PFSK-1 (cell line): Measurements from ENCODE around the gene TMEM94.

Source experiments
- FOXP2 ChIP-seq: optimal IDR thresholded peaks from 2 replicates; pipeline ENCODE3; 2011; ENCODE audit warnings: borderline replicate concordance, control low read depth, inconsistent platforms; ENCODE audit not compliant: insufficient read depth; ENCODE audit errors: extremely low read length, extremely low read depth
- POLR2AphosphoS5 ChIP-seq: IDR thresholded peaks from 2 replicates; pipeline ENCODE4 v1.6.1; 2012; ENCODE audit warnings: low read depth, mild to moderate bottlenecking, control low read depth, low read length, moderate library complexity
- REST ChIP-seq, 2 experiments: IDR thresholded peaks; 2 replicates each; pipeline versions ENCODE4 v1.6.1 to v1.8.0; 2011 to 2012; ENCODE audit warnings: low read depth in 2 of 2, low read length in 2 of 2, control low read depth in 1 of 2, inconsistent platforms in 1 of 2, mild to moderate bottlenecking in 1 of 2, moderate library complexity in 1 of 2; ENCODE audit not compliant: insufficient read depth in 1 of 2
- SIN3A ChIP-seq: IDR thresholded peaks from 2 replicates; pipeline ENCODE4 v1.6.1; 2012; ENCODE audit warnings: mild to moderate bottlenecking, low read length, moderate library complexity, borderline replicate concordance; ENCODE audit not compliant: insufficient read depth
- TAF1 ChIP-seq: IDR thresholded peaks from 2 replicates; pipeline ENCODE4 v1.6.1; 2012; ENCODE audit warnings: low read length, control low read depth, borderline replicate concordance; ENCODE audit not compliant: insufficient read depth

Gene TMEM94

GRCh38 chr17:75486151-75486550, 29.7 kb downstream of the TMEM94 start:
- TF ChIP-seq POLR2AphosphoS5 (no peak), TAF1 (no peak), SIN3A (no peak), FOXP2 (no peak), REST (IDR thresholded peaks at IDR 0.05; ENCODE audit: insufficient read depth in 1 of 2, low read depth in 2 of 2, low read length in 2 of 2) (no peak)

- TF ChIP-seq FOXP2 = no peak
- TF ChIP-seq SIN3A = no peak
- no peak for TF ChIP-seq TAF1
- no peak for TF ChIP-seq REST (IDR thresholded peaks at IDR 0.05; ENCODE audit: insufficient read depth in 1 of 2, low read depth in 2 of 2, low read length in 2 of 2)
- no peak for TF ChIP-seq POLR2AphosphoS5
These were observed 30.5 kb downstream of the TMEM94 start for GRCh38 chr17:75486951-75487350.

- TF ChIP-seq SIN3A = no peak
- TF ChIP-seq TAF1 = no peak
- no peak for TF ChIP-seq POLR2AphosphoS5
- TF ChIP-seq REST (IDR thresholded peaks at IDR 0.05; ENCODE audit: insufficient read depth in 1 of 2, low read depth in 2 of 2, low read length in 2 of 2) = no peak; a peak in 1 of 4 replicates
- TF ChIP-seq FOXP2 = peak; percentile 63
These were observed 31.1 kb downstream of the TMEM94 start for GRCh38 chr17:75487351-75488070.

- TF ChIP-seq TAF1 (no peak), FOXP2 (no peak), POLR2AphosphoS5 (no peak)
These were observed 32.5 kb downstream of the TMEM94 start for GRCh38 chr17:75488693-75489510.

GRCh38 chr17:75489511-75489955, 33.1 kb downstream of the TMEM94 start:
- TF ChIP-seq POLR2AphosphoS5 (no peak), REST (IDR thresholded peaks at IDR 0.05; ENCODE audit: insufficient read depth in 1 of 2, low read depth in 2 of 2, low read length in 2 of 2) (no peak)
